HL-60/S4 treated with phorbol 12-myristate 13-acetate at 8.2 ng/mL for 4 days and 3 days (cell line): ENCODE measurements around the gene VENTX.
"Not testable (repeated sequence)": the region's sequence is repeated elsewhere in the genome, so short reads cannot be mapped to it uniquely, and the experiment has no call there.

ENCODE experiments used
- in situ Hi-C: fragments of 300-500 bp; cut with MboI; formaldehyde crosslinking; loops from 2 replicates; pipeline ENCODE4 v1.15.0; 2022; ENCODE audit warnings: low sequenced_read_pairs

The VENTX gene

GRCh38 chr10:133234796-133235195 lies 2.9 kb upstream of the VENTX start:
- in situ Hi-C loops: not testable (repeated sequence)

GRCh38 chr10:133235265-133235855 lies 2.3 kb upstream of the VENTX start:
- in situ Hi-C loops: no loop called here

DNA sequence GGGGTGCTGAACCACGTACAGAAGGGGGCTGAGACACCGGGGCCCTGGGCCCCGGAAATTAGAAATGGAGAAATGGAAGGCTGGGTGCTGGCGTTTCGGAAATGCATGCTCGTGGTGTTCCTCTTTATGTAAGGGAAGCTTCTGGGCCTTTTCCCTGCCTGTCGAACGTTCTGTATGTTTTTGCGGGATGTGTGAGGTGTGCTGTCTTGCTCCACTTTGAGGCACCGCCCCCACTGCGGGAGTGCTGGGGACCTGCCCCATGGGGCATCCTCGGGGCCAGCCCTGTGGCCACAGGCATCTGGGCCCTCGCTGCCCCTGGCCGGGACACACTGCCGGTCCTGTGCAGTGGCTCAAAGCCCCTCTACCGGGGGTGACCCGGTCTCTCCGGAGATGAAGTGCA lies 1.7 kb upstream of the VENTX start:
- in situ Hi-C loops: no loop called here

DNA sequence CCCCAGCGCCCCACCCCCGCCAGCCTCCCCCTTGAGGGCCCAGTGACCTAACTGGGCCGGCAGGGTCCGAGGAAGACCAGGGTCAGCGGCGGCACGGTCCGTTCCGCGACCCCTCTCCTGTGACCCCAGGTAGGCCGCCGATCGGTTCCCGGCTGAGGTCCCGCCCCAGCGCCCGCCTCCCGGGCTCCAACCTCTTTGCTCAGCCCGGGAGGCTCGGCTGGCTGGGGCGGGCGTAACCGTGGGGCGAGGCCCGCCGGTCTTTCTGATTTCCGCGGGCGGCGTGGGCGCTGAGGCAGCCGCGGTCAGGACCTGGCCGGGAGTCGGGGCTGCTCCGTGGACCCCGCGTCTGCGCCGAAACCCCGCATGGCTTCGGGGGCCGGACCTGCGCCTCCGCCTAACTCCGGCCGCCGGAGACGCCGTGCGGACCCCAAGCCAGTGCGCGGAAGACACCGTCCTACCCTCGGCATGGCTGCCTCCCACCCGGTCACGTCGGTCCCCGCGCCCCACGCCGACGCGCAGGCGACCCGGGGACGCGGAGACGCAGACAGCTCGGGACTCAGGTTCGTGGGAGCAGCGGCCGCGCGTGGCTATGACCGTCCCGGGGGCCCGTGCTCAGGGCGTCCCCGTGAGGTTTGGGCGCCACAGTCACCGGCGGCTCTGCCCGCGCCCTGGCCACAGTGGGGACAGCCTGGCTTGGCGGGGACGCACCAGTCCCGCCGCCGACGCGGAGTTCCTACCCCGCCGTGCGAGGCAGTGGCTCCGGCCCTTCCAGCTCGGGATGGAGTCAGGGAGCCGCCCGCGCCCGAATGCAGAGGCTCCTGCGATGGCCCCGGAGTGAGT lies 1.0 kb upstream of the VENTX start:
- in situ Hi-C loops: no loop called here

DNA sequence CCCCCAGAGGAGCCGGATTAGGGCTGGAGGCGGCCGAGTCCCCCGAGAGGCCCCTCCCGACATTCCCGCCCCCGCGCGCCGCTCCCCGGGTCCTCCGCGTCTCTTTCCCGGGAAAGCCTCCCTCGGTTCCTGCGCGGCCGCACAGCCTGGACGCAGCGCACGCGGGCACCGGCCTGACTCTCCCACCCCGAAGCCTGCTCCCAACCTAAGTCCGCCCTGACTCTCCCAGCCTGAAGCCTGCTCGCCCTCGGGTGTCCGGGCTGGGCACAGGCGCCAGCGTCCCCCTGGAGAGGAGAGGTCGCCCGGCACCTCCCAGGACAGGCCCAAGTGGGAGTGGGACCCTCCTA lies 441 bp upstream of the VENTX start:
- in situ Hi-C loops: no loop called here

DNA sequence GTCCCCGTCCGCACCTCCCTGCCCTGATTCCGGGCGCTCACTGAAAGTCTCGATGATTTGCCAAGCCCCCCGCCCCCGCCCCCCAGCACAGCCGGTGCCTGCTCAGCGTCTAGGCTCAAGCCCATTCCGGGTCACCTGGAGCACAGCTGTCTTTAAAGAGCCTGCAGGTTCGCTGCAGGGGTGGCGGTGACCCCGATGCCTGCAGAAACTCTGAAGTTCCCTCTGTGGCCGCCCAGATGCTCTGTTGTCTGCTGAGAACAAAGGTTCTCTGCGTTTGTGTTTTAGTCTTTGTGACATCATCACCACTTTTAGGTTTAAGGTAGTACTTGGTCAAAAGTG lies 780 bp downstream of the VENTX start:
- in situ Hi-C loops: no loop called here

DNA sequence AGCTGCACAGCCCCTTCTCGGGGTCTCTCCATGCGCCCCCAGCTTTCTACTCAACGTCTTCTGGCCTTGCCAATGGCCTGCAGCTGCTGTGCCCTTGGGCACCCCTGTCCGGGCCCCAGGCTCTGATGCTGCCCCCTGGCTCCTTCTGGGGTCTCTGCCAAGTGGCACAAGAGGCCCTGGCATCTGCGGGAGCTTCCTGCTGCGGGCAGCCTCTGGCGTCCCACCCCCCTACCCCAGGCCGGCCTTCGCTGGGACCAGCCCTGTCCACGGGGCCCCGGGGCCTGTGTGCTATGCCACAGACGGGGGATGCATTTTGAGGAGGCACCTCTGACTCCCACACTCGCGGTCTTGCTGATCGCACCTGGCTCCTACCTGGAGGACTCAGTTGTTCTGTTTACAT lies 2.3 kb downstream of the VENTX start:
- in situ Hi-C loops: no loop called here

DNA sequence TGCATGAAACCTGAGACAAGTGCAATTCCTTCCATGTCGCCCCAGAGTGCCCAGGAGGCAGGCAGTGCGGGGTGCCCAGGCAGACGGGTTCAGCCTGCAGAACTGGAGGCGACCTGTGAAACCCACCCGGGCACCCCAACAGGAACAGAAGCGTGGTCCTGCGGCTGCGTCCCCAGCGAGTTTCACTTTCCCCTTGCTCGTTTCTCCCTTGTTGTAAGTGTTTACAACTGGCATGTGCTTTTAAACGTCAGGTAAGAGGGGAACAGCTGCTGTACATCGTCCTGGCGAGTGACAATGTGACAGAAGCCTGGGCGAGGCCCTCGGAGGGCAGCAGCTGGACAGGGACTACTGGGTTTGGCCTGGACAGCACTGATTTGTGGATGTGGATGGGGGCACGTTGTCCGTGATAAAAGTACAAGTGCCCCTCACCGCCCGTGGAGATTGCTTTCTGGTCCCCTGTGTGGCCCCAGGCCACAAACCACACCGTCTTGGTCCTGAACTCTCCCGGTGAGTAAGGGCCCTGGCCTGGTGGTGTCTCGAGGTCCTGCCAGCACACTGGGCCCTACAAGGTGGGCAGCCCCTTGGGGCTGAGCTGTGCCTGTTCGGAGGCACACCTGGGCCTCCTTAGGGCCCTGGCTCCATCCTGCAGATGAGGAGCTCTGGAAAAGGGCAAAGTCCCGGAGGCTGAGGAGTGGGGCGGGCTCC lies 4.0 kb downstream of the VENTX start:
- in situ Hi-C loops: no loop called here

GRCh38 chr10:133242611-133243356 lies 5.1 kb downstream of the VENTX start:
- in situ Hi-C loops: no loop called here

DNA sequence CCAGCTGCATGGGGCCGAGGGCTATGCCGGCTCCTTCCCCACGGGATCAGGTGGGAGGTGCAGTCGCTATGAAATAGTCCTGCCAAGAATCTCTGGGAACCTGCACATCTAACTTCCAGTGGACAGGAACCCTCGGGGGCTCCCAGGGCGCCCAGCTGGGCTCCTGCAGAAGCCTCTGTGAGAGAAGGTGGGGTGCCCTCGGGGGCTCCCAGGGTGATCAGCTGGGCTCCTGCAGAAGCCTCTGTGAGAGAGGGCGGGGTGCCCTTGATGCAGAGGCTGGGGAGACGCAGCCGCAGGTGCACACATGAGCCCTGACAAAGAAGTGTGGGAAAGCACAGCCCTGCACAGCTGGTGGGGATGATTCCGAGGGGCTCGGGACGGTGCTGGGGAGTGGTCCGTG lies 5.9 kb downstream of the VENTX start:
- in situ Hi-C loops: no loop called here

DNA sequence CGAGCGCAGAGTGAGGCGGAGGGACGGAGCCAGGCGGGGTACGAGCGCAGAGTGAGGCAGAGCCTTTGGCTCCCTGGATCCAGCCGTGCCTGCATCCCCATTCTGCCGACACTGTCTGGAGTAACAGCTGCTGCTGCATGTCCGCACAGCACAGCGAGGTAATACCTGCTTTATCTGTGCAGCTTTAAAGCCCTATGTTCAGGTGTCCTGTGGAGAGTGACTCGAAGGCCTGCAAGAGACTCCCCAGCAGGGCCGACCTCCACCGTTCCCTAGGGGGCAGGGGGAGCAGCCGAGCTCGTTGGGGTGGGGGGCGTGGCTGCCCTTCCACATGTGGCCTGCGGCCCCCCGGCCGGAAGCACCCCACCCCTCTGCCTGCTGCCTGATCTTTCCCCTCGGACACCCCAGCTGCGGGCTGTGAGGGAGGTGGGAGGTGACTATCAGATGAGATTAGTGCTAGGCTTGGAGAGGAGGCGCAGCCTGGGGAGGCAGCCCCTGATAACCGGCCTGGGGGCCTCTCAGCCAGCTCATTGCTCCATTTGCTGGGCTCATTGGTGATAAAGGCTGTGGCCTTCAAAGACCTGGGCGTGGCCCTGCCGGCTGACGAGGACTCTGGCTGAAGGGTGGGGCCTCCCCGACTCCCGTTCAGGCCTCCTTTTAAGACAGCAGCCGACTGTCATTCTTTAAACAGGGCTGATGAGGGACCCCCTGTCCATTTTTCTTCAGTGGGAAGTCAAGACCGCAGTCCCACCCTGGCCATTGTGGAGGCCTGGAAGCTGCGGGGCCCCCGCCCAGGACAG lies 8.0 kb downstream of the VENTX start:
- in situ Hi-C loops: no loop called here

DNA sequence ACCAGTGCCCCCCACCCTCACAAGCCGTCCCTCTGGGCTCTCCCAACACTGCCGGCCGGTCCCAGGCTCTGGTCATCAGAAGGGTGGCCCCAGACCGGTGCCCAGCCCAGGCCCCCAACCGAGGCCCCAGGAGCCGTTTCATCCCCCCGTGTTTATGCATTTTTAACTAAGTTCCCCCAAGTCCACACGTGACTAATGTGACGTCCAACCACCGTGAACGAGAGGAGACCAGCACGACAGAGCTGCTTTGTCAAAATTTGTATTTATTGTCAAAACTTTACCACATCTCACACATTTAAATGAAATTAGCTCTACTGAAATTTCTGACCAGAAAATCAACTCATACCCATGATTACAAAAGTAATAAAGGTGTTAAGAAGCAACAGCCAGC lies 8.6 kb downstream of the VENTX start:
- in situ Hi-C loops: no loop called here

GRCh38 chr10:133247681-133248333 lies 10.2 kb downstream of the VENTX start:
- in situ Hi-C loops: no loop called here

- in situ Hi-C loops: no loop called here
These were observed 10.7 kb downstream of the VENTX start for GRCh38 chr10:133248334-133248715.

GRCh38 chr10:133249094-133249780 lies 11.6 kb downstream of the VENTX start:
- in situ Hi-C loops: no loop called here

GRCh38 chr10:133249975-133250754 lies 12.5 kb downstream of the VENTX start:
- in situ Hi-C loops: no loop called here

DNA sequence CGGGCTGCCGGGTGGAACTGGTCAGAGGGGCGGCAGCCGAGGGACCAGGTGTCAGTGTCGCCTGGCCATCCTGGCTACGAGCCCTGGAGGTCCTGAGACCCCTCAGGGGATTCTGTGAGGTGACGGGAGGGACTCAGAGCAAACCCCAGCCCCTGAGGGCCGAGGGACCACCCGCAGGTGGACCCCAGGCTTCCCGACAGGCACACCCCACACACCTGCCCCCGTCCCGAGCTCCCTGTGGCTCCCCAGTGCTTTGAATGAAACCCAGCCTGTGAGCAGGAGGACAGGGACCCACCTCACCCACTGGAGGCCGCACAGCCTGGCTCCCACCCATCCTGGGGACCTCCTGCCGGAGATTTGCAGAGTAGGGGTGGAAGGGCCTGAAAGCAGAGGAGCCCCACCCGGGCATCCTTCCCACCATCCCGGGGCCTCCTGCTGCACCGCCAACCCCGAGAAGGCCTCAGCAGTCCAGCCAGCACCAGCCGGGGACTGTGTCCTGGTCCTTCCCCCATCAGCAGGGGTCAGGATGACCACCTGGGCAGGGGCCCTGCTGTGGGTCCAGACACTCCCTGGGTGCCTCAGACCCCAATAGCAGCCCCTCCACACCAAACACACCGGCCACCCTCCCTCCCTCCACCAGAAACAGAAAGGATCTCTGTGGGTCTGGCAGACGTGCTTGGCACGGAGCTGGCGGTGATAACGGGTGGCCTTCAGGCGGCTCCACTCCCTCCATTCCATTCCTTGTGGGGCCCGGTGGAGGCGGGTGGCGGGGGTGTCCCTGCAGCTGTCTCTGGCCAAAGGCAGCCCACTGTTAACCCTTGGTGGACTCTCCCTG lies 13.9 kb downstream of the VENTX start:
- in situ Hi-C loops: no loop called here

- in situ Hi-C loops: no loop called here
These were observed 14.5 kb downstream of the VENTX start for GRCh38 chr10:133252223-133252552.
